ENCODE results near the gene FCGR3A.
"Not testable (repeated sequence)": the region's sequence is repeated elsewhere in the genome, so short reads cannot be mapped to it uniquely, and the experiment has no call there.

Gene FCGR3A

GRCh38 chr1:161529463-161530104 lies 20.0 kb downstream of the FCGR3A start:
- DNase-seq = not testable (repeated sequence)

- DNase-seq = not testable (repeated sequence)
Measured at GRCh38 chr1:161528550-161528949, 21.1 kb downstream of the FCGR3A start.

- DNase-seq = not testable (repeated sequence)
Measured at GRCh38 chr1:161525918-161526317, 23.7 kb downstream of the FCGR3A start.

- not testable (repeated sequence) for DNase-seq
Measured at GRCh38 chr1:161525321-161525720, 24.3 kb downstream of the FCGR3A start.

GRCh38 chr1:161524742-161525291 lies 24.8 kb downstream of the FCGR3A start:
- DNase-seq = not testable (repeated sequence)

- peak; percentile 72 for DNase-seq
Measured at GRCh38 chr1:161523817-161524741, 25.5 kb downstream of the FCGR3A start, which contains the start of gene HSPA6. TSS of gene HSPA6 (plus strand) at chr1:161524540. CDS start at chr1:161524659, 119 bp downstream.

GRCh38 chr1:161523041-161523816 lies 26.4 kb downstream of the FCGR3A start:
- not testable (repeated sequence) for DNase-seq

- peak; percentile 62 for DNase-seq
Measured at GRCh38 chr1:161513953-161514352, 35.7 kb downstream of the FCGR3A start.

GRCh38 chr1:161513448-161513780 lies 36.2 kb downstream of the FCGR3A start:
- not testable (repeated sequence) for DNase-seq

GRCh38 chr1:161512636-161513447 lies 36.8 kb downstream of the FCGR3A start:
- DNase-seq = not testable (repeated sequence)

- no peak for DNase-seq
Measured at GRCh38 chr1:161511756-161512060, 37.9 kb downstream of the FCGR3A start.

GRCh38 chr1:161511018-161511755 lies 38.4 kb downstream of the FCGR3A start:
- no peak for DNase-seq

- DNase-seq = no peak
Measured at GRCh38 chr1:161510477-161510876, 39.1 kb downstream of the FCGR3A start.

- DNase-seq = peak; percentile 53
Measured at GRCh38 chr1:161506336-161507223, 43.0 kb downstream of the FCGR3A start.

- DNase-seq = no peak
Measured at GRCh38 chr1:161505686-161506085, 43.9 kb downstream of the FCGR3A start.

- DNase-seq = no peak
Measured at GRCh38 chr1:161503394-161503748, 46.2 kb downstream of the FCGR3A start.

GRCh38 chr1:161502641-161503393 lies 46.8 kb downstream of the FCGR3A start:
- DNase-seq = peak; percentile 59

- DNase-seq = no peak
Measured at GRCh38 chr1:161502181-161502580, 47.4 kb downstream of the FCGR3A start.

- DNase-seq = no peak
Measured at GRCh38 chr1:161501234-161501633, 48.4 kb downstream of the FCGR3A start.
